CD8-positive, alpha-beta memory T cell (primary cell): Measurements from ENCODE around the gene ZBTB46. TPM values are rescaled to one million over a fixed set of nuclear protein-coding genes. Genes with fewer than 3 reads are reported as not detected.
"Not testable (repeated sequence)": the region's sequence is repeated elsewhere in the genome, so short reads cannot be mapped to it uniquely, and the experiment has no call there.

ENCODE experiments used
- CTCF ChIA-PET: fragments of 350-600 bp; sonication (Branson Sonifier 250); formaldehyde crosslinking; loops from one replicate; lab custom pipeline; 2021; ENCODE audit warnings: antibody characterized with exemption; lab: Charles Lee
- POLR2A ChIA-PET: fragments of 350-600 bp; sonication (Branson Sonifier 250); formaldehyde crosslinking; loops from one replicate; lab custom pipeline; 2021; ENCODE audit warnings: antibody characterized with exemption; lab: Charles Lee
- DNase-seq, 5 donors: peaks; one replicate each; pipeline versions ENCODE4 v3.0.0 to v3.0.0-alpha.2; 2020 to 2022; ENCODE audit warnings: mixed read lengths in 1 of 5
- H3K27ac ChIP-seq: one replicate; pipeline ENCODE4 v1.7.0; 2013; ENCODE audit warnings: low read depth, mild to moderate bottlenecking, low read length, moderate library complexity
- H3K27me3 ChIP-seq: 2 replicates; pipeline ENCODE4 v1.7.0; 2013; ENCODE audit warnings: low read length, mild to moderate bottlenecking; ENCODE audit not compliant: insufficient read depth, poor library complexity, severe bottlenecking
- H3K36me3 ChIP-seq: 2 replicates; pipeline ENCODE4 v1.7.0; 2013; ENCODE audit warnings: mild to moderate bottlenecking, low read length, moderate library complexity; ENCODE audit not compliant: insufficient read depth
- H3K4me1 ChIP-seq: 2 replicates; pipeline ENCODE4 v1.7.0; 2013; ENCODE audit warnings: mild to moderate bottlenecking, low read length, moderate library complexity; ENCODE audit not compliant: insufficient read depth
- H3K4me3 ChIP-seq: 2 replicates; pipeline ENCODE4 v1.7.0; 2013; ENCODE audit warnings: mild to moderate bottlenecking, low read length
- H3K9me3 ChIP-seq: 2 replicates; pipeline ENCODE4 v1.7.0; 2013; ENCODE audit warnings: mild to moderate bottlenecking, low read length
- H3K27ac Mint-ChIP-seq, 8 donors: one replicate each; pipeline ENCODE4 v1.8.0; 2020 to 2021; ENCODE audit warnings: mixed read lengths in 8 of 8, mild to moderate bottlenecking in 6 of 8, inconsistent platforms in 3 of 8, moderate library complexity in 3 of 8
- H3K27me3 Mint-ChIP-seq, 2 donors: one replicate each; pipeline ENCODE4 v1.8.0; 2020 to 2021; ENCODE audit warnings: mixed read lengths in 2 of 2, mild to moderate bottlenecking in 1 of 2, moderate library complexity in 1 of 2
- H3K36me3 Mint-ChIP-seq, 3 donors: one replicate each; pipeline ENCODE4 v1.8.0; 2020 to 2021; ENCODE audit warnings: mixed read lengths in 3 of 3, inconsistent platforms in 1 of 3, mild to moderate bottlenecking in 1 of 3
- H3K4me1 Mint-ChIP-seq, 3 donors: one replicate each; pipeline ENCODE4 v1.8.0; 2020 to 2021; ENCODE audit warnings: mixed read lengths in 3 of 3, inconsistent platforms in 1 of 3, mild to moderate bottlenecking in 1 of 3
- H3K4me3 Mint-ChIP-seq, 7 donors: one replicate each; pipeline ENCODE4 v1.8.0; 2020 to 2021; ENCODE audit warnings: mixed read lengths in 7 of 7, mild to moderate bottlenecking in 6 of 7, moderate library complexity in 4 of 7, inconsistent platforms in 2 of 7
- H3K9me3 Mint-ChIP-seq, 5 donors: one replicate each; pipeline ENCODE4 v1.8.0; 2020 to 2022; ENCODE audit warnings: mixed read lengths in 5 of 5, mild to moderate bottlenecking in 3 of 5, moderate library complexity in 2 of 5, inconsistent platforms in 1 of 5
- polyA plus RNA-seq: library from polyadenylated mRNA; unstranded; fragments of 300-500 nt; fragmentation: Illumina TruSeq; gene quantifications from one replicate; pipeline ENCODE4 v1.2.3, GENCODE V29; 2021
- total RNA-seq, 2 experiments: library from RNA; stranded (reverse); gene quantifications; one replicate each; pipeline ENCODE4 v1.2.3, GENCODE V29; 2021

The ZBTB46 gene
- total and polyA plus RNA-seq, 3 experiments from 2014 or later: 0.08 to 0.39 (median 0.31) TPM

- ChIA-PET CTCF (interaction anchor here (1.2 to 3.7 kb wide), 9 partner anchors 10 to 245 kb away, joined by 3 to 20 read pairs (median 5); partner anchors contain the start of genes ARFRP1, LIME1, PTK6 and ZGPAT), POLR2A (interaction anchor here (1.4 kb wide), 1 partner anchor 42 kb away, joined by 5 read pairs; no protein-coding TSS in a partner anchor)
- H3K27me3 ChIP-seq: no peaks in the 10 kb centered on the region
- H3K4me1 Mint-ChIP-seq: peaks cover 14 to 20% (median 18%) of the 10 kb centered on the region in 3 donors
- no peaks in the 10 kb centered on the region for H3K36me3 ChIP-seq
- H3K4me3 ChIP-seq: no peak overlapping the region
- H3K4me1 ChIP-seq: peaks cover 17% of the 10 kb centered on the region
- H3K27ac ChIP-seq: no peak overlapping the region
- peak overlapping the region in 2 of 7 donors; percentile 26 to 75 for H3K4me3 Mint-ChIP-seq
- DNase-seq: peak in 2 of 5 donors; percentile 10 to 55
- H3K36me3 Mint-ChIP-seq: no peaks in the 10 kb centered on the region
- no peaks in the 10 kb centered on the region for H3K9me3 Mint-ChIP-seq
- H3K27me3 Mint-ChIP-seq: no peaks in the 10 kb centered on the region
- peak overlapping the region in 5 of 8 donors; percentile 42 to 88 (median 73) for H3K27ac Mint-ChIP-seq
- no peaks in the 10 kb centered on the region for H3K9me3 ChIP-seq
Measured at GRCh38 chr20:63782521-63782971, 48.5 kb downstream of the ZBTB46 start.

GRCh38 chr20:63782051-63782471, 49.0 kb downstream of the ZBTB46 start:
- ChIA-PET CTCF (interaction anchor here (0.6 to 3.7 kb wide), 9 partner anchors 9 to 245 kb away, joined by 3 to 20 read pairs (median 4); partner anchors contain the start of genes LIME1 and PTK6), POLR2A (interaction anchor here (0.6 to 1.4 kb wide), 6 partner anchors 31 to 252 kb away, joined by 3 to 6 read pairs (median 4); partner anchors contain the start of genes LIME1 and SLC2A4RG)
- H3K9me3 Mint-ChIP-seq: no peaks in the 10 kb centered on the region
- DNase-seq: peak; percentile 53 to 88 (median 70)
- H3K4me3 Mint-ChIP-seq: peak overlapping the region; percentile 22 to 90 (median 53)
- peak overlapping the region in 7 of 8 donors; percentile 44 to 89 (median 84) for H3K27ac Mint-ChIP-seq
- H3K27ac ChIP-seq: no peak overlapping the region
- H3K4me1 ChIP-seq: peaks cover 17% of the 10 kb centered on the region
- no peaks in the 10 kb centered on the region for H3K36me3 ChIP-seq
- no peak overlapping the region for H3K4me3 ChIP-seq
- no peaks in the 10 kb centered on the region for H3K27me3 Mint-ChIP-seq
- no peaks in the 10 kb centered on the region for H3K27me3 ChIP-seq
- H3K4me1 Mint-ChIP-seq: peaks cover 14 to 20% (median 18%) of the 10 kb centered on the region in 3 donors
- no peaks in the 10 kb centered on the region for H3K36me3 Mint-ChIP-seq
- no peaks in the 10 kb centered on the region for H3K9me3 ChIP-seq

- POLR2A ChIA-PET: interaction anchor here (0.6 to 1.4 kb wide), 6 partner anchors 30 to 253 kb away, joined by 3 to 6 read pairs (median 4); partner anchors contain the start of genes LIME1 and SLC2A4RG
- Histone ChIP-seq H3K36me3 (no peaks in the 10 kb centered on the region), H3K4me3 (no peak overlapping the region), H3K27ac (no peak overlapping the region), H3K27me3 (no peaks in the 10 kb centered on the region), H3K4me1 (peaks cover 17% of the 10 kb centered on the region), H3K9me3 (no peaks in the 10 kb centered on the region)
- peak overlapping the region in 3 of 8 donors; percentile 38 to 89 (median 61) for H3K27ac Mint-ChIP-seq
- DNase-seq: no peak
- CTCF ChIA-PET: interaction anchor here (0.6 to 3.7 kb wide), 5 partner anchors 21 to 244 kb away, joined by 3 to 20 read pairs (median 5); partner anchors contain the start of genes LIME1 and PTK6
- peaks cover 14 to 20% (median 17%) of the 10 kb centered on the region in 3 donors for H3K4me1 Mint-ChIP-seq
- no peaks in the 10 kb centered on the region for H3K27me3 Mint-ChIP-seq
- H3K36me3 Mint-ChIP-seq: no peaks in the 10 kb centered on the region
- H3K9me3 Mint-ChIP-seq: no peaks in the 10 kb centered on the region
- peak overlapping the region in 2 of 7 donors; percentile 37 to 61 for H3K4me3 Mint-ChIP-seq
Measured at GRCh38 chr20:63781181-63781580, 49.9 kb downstream of the ZBTB46 start.

GRCh38 chr20:63778857-63779256, 52.2 kb downstream of the ZBTB46 start:
- Mint-ChIP-seq H3K4me1 (peaks cover 14 to 23% (median 17%) of the 10 kb centered on the region in 3 donors), H3K27me3 (no peaks in the 10 kb centered on the region), H3K27ac (peak overlapping the region in 1 of 8 donors; percentile 57), H3K36me3 (no peaks in the 10 kb centered on the region), H3K9me3 (no peaks in the 10 kb centered on the region), H3K4me3 (no peak overlapping the region)
- DNase-seq: no peak
- H3K36me3 ChIP-seq: no peaks in the 10 kb centered on the region
- H3K4me1 ChIP-seq: peaks cover 17% of the 10 kb centered on the region
- ChIA-PET POLR2A (interaction anchor here (0.6 to 0.9 kb wide), 2 partner anchors 21 to 38 kb away, joined by 3 to 4 read pairs; no protein-coding TSS in a partner anchor), CTCF (interaction anchor here (1.5 kb wide), 1 partner anchor 42 kb away, joined by 4 read pairs; the partner anchor contains the start of gene LIME1)
- H3K27me3 ChIP-seq: no peaks in the 10 kb centered on the region
- H3K27ac ChIP-seq: no peak overlapping the region
- H3K9me3 ChIP-seq: no peaks in the 10 kb centered on the region
- no peak overlapping the region for H3K4me3 ChIP-seq

- Histone ChIP-seq H3K4me1 (peaks cover 17% of the 10 kb centered on the region), H3K27ac (no peak overlapping the region), H3K36me3 (no peaks in the 10 kb centered on the region), H3K9me3 (no peaks in the 10 kb centered on the region), H3K27me3 (no peaks in the 10 kb centered on the region), H3K4me3 (no peak overlapping the region)
- Mint-ChIP-seq H3K27ac (peak overlapping the region in 1 of 8 donors; percentile 57), H3K9me3 (no peaks in the 10 kb centered on the region), H3K36me3 (no peaks in the 10 kb centered on the region), H3K4me3 (peak overlapping the region in 1 of 7 donors; percentile 63), H3K27me3 (no peaks in the 10 kb centered on the region), H3K4me1 (peaks cover 14 to 23% (median 17%) of the 10 kb centered on the region in 3 donors)
- ChIA-PET POLR2A (interaction anchor here (0.6 to 0.9 kb wide), 2 partner anchors 20 to 37 kb away, joined by 3 to 4 read pairs; no protein-coding TSS in a partner anchor), CTCF (interaction anchor here (1.5 kb wide), 1 partner anchor 41 kb away, joined by 4 read pairs; the partner anchor contains the start of gene LIME1)
- no peak for DNase-seq
Measured at GRCh38 chr20:63778034-63778752, 52.9 kb downstream of the ZBTB46 start.

- H3K27me3 Mint-ChIP-seq: no peaks in the 10 kb centered on the region
- no peaks in the 10 kb centered on the region for H3K27me3 ChIP-seq
- no peaks in the 10 kb centered on the region for H3K36me3 ChIP-seq
- H3K4me3 ChIP-seq: no peak overlapping the region
- no peak overlapping the region for H3K27ac ChIP-seq
- no peaks in the 10 kb centered on the region for H3K9me3 ChIP-seq
- no peaks in the 10 kb centered on the region for H3K36me3 Mint-ChIP-seq
- no peak overlapping the region for H3K4me3 Mint-ChIP-seq
- POLR2A ChIA-PET: interaction anchor here (0.5 kb wide), 1 partner anchor 217 kb away, joined by 4 read pairs; no protein-coding TSS in a partner anchor
- peak overlapping the region in 1 of 8 donors; percentile 23 for H3K27ac Mint-ChIP-seq
- H3K4me1 ChIP-seq: peaks cover 15% of the 10 kb centered on the region
- CTCF ChIA-PET: no interaction called here
- peaks cover 12 to 22% (median 16%) of the 10 kb centered on the region in 3 donors for H3K4me1 Mint-ChIP-seq
- H3K9me3 Mint-ChIP-seq: no peaks in the 10 kb centered on the region
- DNase-seq: no peak
Measured at GRCh38 chr20:63777614-63778013, 53.5 kb downstream of the ZBTB46 start.

- H3K9me3 ChIP-seq, H3K4me1 ChIP-seq, H3K36me3 ChIP-seq, H3K9me3 Mint-ChIP-seq, H3K27me3 ChIP-seq, H3K27ac ChIP-seq, CTCF ChIA-PET, H3K36me3 Mint-ChIP-seq, H3K27ac Mint-ChIP-seq, H3K27me3 Mint-ChIP-seq, H3K4me3 ChIP-seq, DNase-seq: not testable (repeated sequence)
- POLR2A ChIA-PET: interaction anchor here (0.5 kb wide), 1 partner anchor 217 kb away, joined by 4 read pairs; no protein-coding TSS in a partner anchor
- H3K4me1 Mint-ChIP-seq: peaks cover 5 to 14% (median 8%) of the 10 kb centered on the region in 3 donors
- H3K4me3 Mint-ChIP-seq: peak overlapping the region in 1 of 7 donors; percentile 65
Measured at GRCh38 chr20:63776875-63777274, 54.2 kb downstream of the ZBTB46 start.
